IMR-90 (cell line): ENCODE measurements around the gene FLACC1. TPM values are rescaled to one million over a fixed set of nuclear protein-coding genes. Genes with fewer than 3 reads are reported as not detected.
A peak's percentile ranks its signal among the peaks of the same experiment; 100 is the strongest.

Source experiments
- ATAC-seq: fragments of 200-7000 bp; cut with Tn5 transposase; 2 replicates; pipeline ENCODE4 v1.9.1; 2020; ENCODE audit warnings: low read depth, mild to moderate bottlenecking, moderate library complexity
- BruUV-seq: library from RNA; stranded (reverse); fragments of 400-500 nt; replicated peaks from 2 replicates; lab custom pipeline; 2021; lab: Mats Ljungman, UMichigan
- CTCF ChIA-PET: fragments of 300-600 bp; formaldehyde crosslinking; extraction: SDS; loops from one replicate; lab custom pipeline; 2021; ENCODE audit warnings: antibody characterized with exemption; lab: Yijun Ruan, JAX
- POLR2A ChIA-PET: fragments of 300-600 bp; sonication (Branson Sonifier 250); formaldehyde crosslinking; loops from one replicate; lab custom pipeline; 2022; ENCODE audit warnings: antibody characterized with exemption; ENCODE audit not compliant: unreplicated experiment; lab: Charles Lee
- DNase-seq: peaks from one replicate; pipeline ENCODE4 v3.0.0; 2013
- H2AFZ ChIP-seq: replicated peaks from 2 replicates; pipeline ENCODE3; 2013; ENCODE audit warnings: low read length, mild to moderate bottlenecking; ENCODE audit not compliant: poor library complexity
- H2AK5ac ChIP-seq: 2 replicates; pipeline ENCODE4 v1.6.1; 2013; ENCODE audit warnings: low read depth, low read length, inconsistent platforms
- H2AK9ac ChIP-seq: replicated peaks from 2 replicates; pipeline ENCODE3; 2013; ENCODE audit warnings: mild to moderate bottlenecking, low read depth, low read length, moderate library complexity; ENCODE audit not compliant: poor library complexity
- H2BK120ac ChIP-seq: 2 replicates; pipeline ENCODE4 v1.6.1; 2013; ENCODE audit warnings: low read depth, low read length, inconsistent platforms
- H2BK15ac ChIP-seq: 3 replicates; pipeline ENCODE4 v1.6.1; 2013; ENCODE audit warnings: low read depth, low read length, inconsistent platforms
- H2BK20ac ChIP-seq: 2 replicates; pipeline ENCODE4 v1.6.1; 2013; ENCODE audit warnings: low read depth, mild to moderate bottlenecking, inconsistent platforms, low read length, moderate library complexity
- H2BK5ac ChIP-seq: 2 replicates; pipeline ENCODE4 v1.6.1; 2013; ENCODE audit warnings: mild to moderate bottlenecking, low read depth, low read length, inconsistent platforms; ENCODE audit not compliant: poor library complexity, severe bottlenecking
- H3K14ac ChIP-seq: replicated peaks from 2 replicates; pipeline ENCODE4 v1.6.1; 2013; ENCODE audit warnings: low read depth, low read length, inconsistent platforms
- H3K18ac ChIP-seq: 2 replicates; pipeline ENCODE4 v1.6.1; 2013; ENCODE audit warnings: low read depth, low read length, control low read depth
- H3K23ac ChIP-seq: 2 replicates; pipeline ENCODE4 v1.6.1; 2013; ENCODE audit warnings: low read depth, low read length, inconsistent platforms
- H3K27ac ChIP-seq: 2 replicates; pipeline ENCODE4 v1.5.1; 2013; ENCODE audit warnings: mild to moderate bottlenecking, control low read depth, low read length; ENCODE audit not compliant: insufficient read depth
- H3K27me3 ChIP-seq: 2 replicates; pipeline ENCODE4 v1.6.1; 2013; ENCODE audit warnings: low read length; ENCODE audit not compliant: control insufficient read depth, insufficient read depth
- H3K36me3 ChIP-seq: 2 replicates; pipeline ENCODE4 v1.6.1; 2013; ENCODE audit warnings: low read length, mixed read lengths; ENCODE audit not compliant: control insufficient read depth, insufficient read depth
- H3K4ac ChIP-seq: 2 replicates; pipeline ENCODE4 v1.6.1; 2013; ENCODE audit warnings: low read depth, low read length, inconsistent platforms
- H3K4me1 ChIP-seq: 2 replicates; pipeline ENCODE4 v1.6.1; 2013; ENCODE audit warnings: low read length, mixed read lengths; ENCODE audit not compliant: control insufficient read depth, insufficient read depth
- H3K4me2 ChIP-seq: 2 replicates; pipeline ENCODE4 v1.6.1; 2013; ENCODE audit warnings: low read depth, mild to moderate bottlenecking, control low read depth, low read length, moderate library complexity
- H3K4me3 ChIP-seq: 2 replicates; pipeline ENCODE4 v1.5.1; 2013; ENCODE audit warnings: low read depth, mild to moderate bottlenecking, control low read depth, low read length, moderate library complexity; ENCODE audit not compliant: insufficient read depth
- H3K56ac ChIP-seq: 2 replicates; pipeline ENCODE4 v1.6.1; 2013; ENCODE audit warnings: low read length, inconsistent platforms; ENCODE audit not compliant: insufficient read depth; ENCODE audit errors: extremely low read depth
- H3K79me1 ChIP-seq, 2 experiments: 2 replicates each; pipeline ENCODE4 v1.6.1; 2013; ENCODE audit warnings: low read length in 2 of 2, inconsistent platforms in 1 of 2, low read depth in 1 of 2
- H3K9ac ChIP-seq: 2 replicates; pipeline ENCODE4 v1.6.1; 2013; ENCODE audit warnings: low read depth, low read length, control low read depth
- H3K9me1 ChIP-seq: 2 replicates; pipeline ENCODE4 v1.6.1; 2013; ENCODE audit warnings: low read length, inconsistent platforms; ENCODE audit not compliant: insufficient read depth
- H3K9me3 ChIP-seq: 2 replicates; pipeline ENCODE4 v1.6.1; 2013; ENCODE audit warnings: low read length; ENCODE audit not compliant: control insufficient read depth, insufficient read depth
- H4K20me1 ChIP-seq: 2 replicates; pipeline ENCODE4 v1.6.1; 2013; ENCODE audit warnings: low read length, inconsistent platforms; ENCODE audit not compliant: insufficient read depth
- H4K5ac ChIP-seq: 2 replicates; pipeline ENCODE4 v1.6.1; 2013; ENCODE audit warnings: mild to moderate bottlenecking, low read depth, low read length, control low read depth
- H4K8ac ChIP-seq, 2 experiments: 2 replicates each; pipeline ENCODE4 v1.6.1; 2013; ENCODE audit warnings: low read depth in 2 of 2, low read length in 2 of 2, control low read depth in 1 of 2, inconsistent platforms in 1 of 2
- H4K91ac ChIP-seq: 2 replicates; pipeline ENCODE4 v1.6.1; 2013; ENCODE audit warnings: low read depth, low read length, inconsistent platforms; ENCODE audit not compliant: insufficient read depth
- RCOR1 ChIP-seq: IDR thresholded peaks from 2 replicates; pipeline ENCODE4 v1.6.1; 2012; ENCODE audit warnings: mild to moderate bottlenecking, low read length, improper control_type of control experiment; ENCODE audit not compliant: insufficient replicate concordance
- WGBS, 2 experiments: methylation state at CpG; one replicate each; pipeline versions ENCODE4 v1.1.5 to v1.1.7; 2013; ENCODE audit warnings: missing lambda C conversion rate in 2 of 2; ENCODE audit not compliant: insufficient read length in 1 of 2; ENCODE audit errors: extremely low coverage in 2 of 2; 5-methylcytosine and 5-hydroxymethylcytosine counted together
- dilution Hi-C: fragments of 300-500 bp; cut with HindIII; formaldehyde crosslinking; loops from one replicate; pipeline ENCODE4 v1.14.3; 2018; ENCODE audit warnings: low sequenced_read_pairs; ENCODE audit not compliant: unreplicated experiment
- in situ Hi-C: fragments of 300-500 bp; cut with MboI; formaldehyde crosslinking; loops from 3 replicates; pipeline ENCODE4 v1.14.3; 2019; ENCODE audit warnings: low sequenced_read_pairs, inconsistent platforms, mixed read lengths
- intact Hi-C: fragments of 100-400 bp; cut with micrococcal nuclease; formaldehyde crosslinking; loops from 2 replicates; pipeline ENCODE4 v1.10.0; 2022
- polyA plus RNA-seq, 3 experiments: library from polyadenylated mRNA; depleted of rRNA; stranded (reverse); fragments of >200 nt; gene quantifications; 2 replicates each; pipeline ENCODE4 v1.2.3, GENCODE V29; 2012; ENCODE audit warnings: low replicate concordance in 1 of 3
- total RNA-seq: library from RNA; depleted of rRNA; stranded (reverse); fragments of >200 nt; gene quantifications from 2 replicates; pipeline ENCODE4 v1.2.3, GENCODE V29; 2012
- TF ChIP-seq, protein P1 (sequence below): fragments of 150-350 bp; IDR thresholded peaks from 2 replicates; pipeline ENCODE4 v1.6.1; 2017; ENCODE audit warnings: mild to moderate bottlenecking, antibody characterized with exemption, low read length, low read depth

FLACC1 gene
- total and polyA plus RNA-seq, 2 of the 4 experiments (the other 2 are of a cell fraction) = 0.32 to 0.54 TPM

DNA sequence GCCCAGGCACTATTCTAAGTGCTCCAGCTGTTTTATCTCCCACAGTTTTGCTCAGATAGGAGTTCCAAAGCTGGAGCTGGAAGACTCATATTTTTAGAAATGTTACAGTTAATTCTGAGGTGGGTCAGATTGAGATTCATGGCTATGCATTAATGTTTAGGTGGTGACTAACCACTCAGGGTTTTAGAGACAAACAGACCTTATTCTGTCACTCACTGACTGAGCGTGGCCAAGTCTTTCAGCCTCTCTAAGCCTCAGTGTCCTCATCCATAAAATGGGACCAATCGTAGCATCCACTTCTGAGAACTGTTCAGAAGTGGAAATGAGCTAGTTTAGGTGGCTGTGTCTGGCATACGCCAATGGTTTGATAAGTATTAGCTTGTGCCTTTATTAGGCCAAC lies 101.1 kb downstream of the FLACC1 start:
- Histone ChIP-seq H3K18ac (no peak overlapping the region), H3K4ac (no peak overlapping the region), H3K4me2 (no peak overlapping the region), H2BK15ac (no peak overlapping the region), H2AK5ac (no peak overlapping the region), H3K36me3 (no peaks in the 10 kb centered on the region), H2BK20ac (no peak overlapping the region), H3K27me3 (no peaks in the 10 kb centered on the region), H3K4me3 (no peak overlapping the region), H2AK9ac (no peak overlapping the region), H3K56ac (no peak overlapping the region), H2BK120ac (no peak overlapping the region), H4K20me1 (no peaks in the 10 kb centered on the region), H4K8ac (peak overlapping the region in 1 of 2 experiments; percentile 19; a peak in 1 of 4 replicates), H3K27ac (no peak overlapping the region), H2AFZ (no peak overlapping the region), H3K79me1 (peaks cover 15 to 30% of the 10 kb centered on the region in 2 experiments; a peak in 3 of 4 replicates), H3K9me3 (no peaks in the 10 kb centered on the region), H4K91ac (no peak overlapping the region), H3K9ac (no peak overlapping the region), H3K14ac (no peak overlapping the region), H2BK5ac (no peak overlapping the region), H3K4me1 (peaks cover 9% of the 10 kb centered on the region; the same call in 1 of the 2 replicates), H3K23ac (no peak overlapping the region), H4K5ac (no peak overlapping the region), H3K9me1 (peaks cover 13% of the 10 kb centered on the region)
- no TSS peak for BruUV-seq
- WGBS, 2 experiments = no CpG with 5 or more reads among the region's 3 CpGs
- ChIA-PET POLR2A (no interaction called here), CTCF (interaction anchor here (0.5 to 1.3 kb wide), 2 partner anchors 11 to 17 kb away, joined by 3 to 4 read pairs; no protein-coding TSS in a partner anchor)
- intact Hi-C loops (loop anchor here (5.0 kb wide), 1 partner anchor 96 kb away; no protein-coding TSS in a partner anchor), in situ Hi-C loops (no loop called here), dilution Hi-C loops (no loop called here)
- peak; percentile 60 for DNase-seq
- no peak for ATAC-seq
- TF ChIP-seq, protein P1, sequence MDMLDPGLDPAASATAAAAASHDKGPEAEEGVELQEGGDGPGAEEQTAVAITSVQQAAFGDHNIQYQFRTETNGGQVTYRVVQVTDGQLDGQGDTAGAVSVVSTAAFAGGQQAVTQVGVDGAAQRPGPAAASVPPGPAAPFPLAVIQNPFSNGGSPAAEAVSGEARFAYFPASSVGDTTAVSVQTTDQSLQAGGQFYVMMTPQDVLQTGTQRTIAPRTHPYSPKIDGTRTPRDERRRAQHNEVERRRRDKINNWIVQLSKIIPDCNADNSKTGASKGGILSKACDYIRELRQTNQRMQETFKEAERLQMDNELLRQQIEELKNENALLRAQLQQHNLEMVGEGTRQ = no peak
- peak; percentile 87 for TF ChIP-seq RCOR1
